Measurements from ENCODE around the gene TXNL4B. TPM values are rescaled to one million over a fixed set of nuclear protein-coding genes. Genes with fewer than 3 reads are reported as not detected.

Gene TXNL4B
- total and polyA plus RNA-seq, 2 donors (not counting 1 experiment from before 2014, with no cell fraction given): 9.9 to 16.1 TPM

DNA sequence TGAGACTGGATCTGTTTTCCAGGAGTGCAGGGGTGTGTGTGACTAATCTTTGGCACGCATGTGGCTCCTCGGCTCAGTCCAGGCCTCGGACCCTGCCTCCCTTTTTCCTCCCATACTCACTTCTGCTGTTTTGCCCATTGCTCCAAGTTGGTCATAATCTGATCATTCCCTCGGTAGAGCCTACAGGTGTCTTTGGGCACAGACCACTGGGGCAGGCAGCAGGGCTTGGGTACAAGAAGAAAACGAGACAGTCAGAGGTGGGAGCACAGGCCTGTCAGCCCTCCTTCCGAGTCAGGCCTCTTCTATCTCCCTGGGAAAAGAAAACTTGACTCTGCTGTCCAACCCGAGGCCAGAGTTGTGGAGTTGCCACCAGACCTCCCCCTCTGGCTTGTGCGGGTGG, 30.0 kb upstream of the TXNL4B start:
- ChIA-PET POLR2A (no interaction called here), CTCF (interaction anchor here (0.9 to 4.7 kb wide), 3 partner anchors 8 to 343 kb away, joined by 3 to 47 read pairs (median 3); no protein-coding TSS in a partner anchor)
- peaks cover 0 to 6% of the 10 kb centered on the region in 2 donors for H3K4me1 ChIP-seq (ENCODE audit: control insufficient read depth in 2 of 2, insufficient read depth in 2 of 2, low read length in 2 of 2)
- H3K4me3 Mint-ChIP-seq: no peak overlapping the region
- no peak overlapping the region for H3K27ac Mint-ChIP-seq
- H3K27ac ChIP-seq (ENCODE audit: low read length in 2 of 2): no peak overlapping the region
- H3K4me2 ChIP-seq (replicated peaks; ENCODE audit: low read depth, low read length, poor library complexity, severe bottlenecking): no peak overlapping the region
- no peaks in the 10 kb centered on the region for H3K27me3 ChIP-seq (replicated peaks in 1 of 4; ENCODE audit: control extremely low read depth in 1 of 4, control insufficient read depth in 3 of 4, insufficient read depth in 4 of 4, low read length in 3 of 4)
- H3K79me2 ChIP-seq (ENCODE audit: control insufficient read depth, insufficient read depth, low read length): no peaks in the 10 kb centered on the region
- no peaks in the 10 kb centered on the region for H4K20me1 ChIP-seq (ENCODE audit: control insufficient read depth, insufficient read depth, low read length, poor library complexity, severe bottlenecking)
- no peak overlapping the region for H3K9ac ChIP-seq (ENCODE audit: low read length)
- intact Hi-C loops (cut with micrococcal nuclease): no loop called here
- TF ChIP-seq, protein P1, sequence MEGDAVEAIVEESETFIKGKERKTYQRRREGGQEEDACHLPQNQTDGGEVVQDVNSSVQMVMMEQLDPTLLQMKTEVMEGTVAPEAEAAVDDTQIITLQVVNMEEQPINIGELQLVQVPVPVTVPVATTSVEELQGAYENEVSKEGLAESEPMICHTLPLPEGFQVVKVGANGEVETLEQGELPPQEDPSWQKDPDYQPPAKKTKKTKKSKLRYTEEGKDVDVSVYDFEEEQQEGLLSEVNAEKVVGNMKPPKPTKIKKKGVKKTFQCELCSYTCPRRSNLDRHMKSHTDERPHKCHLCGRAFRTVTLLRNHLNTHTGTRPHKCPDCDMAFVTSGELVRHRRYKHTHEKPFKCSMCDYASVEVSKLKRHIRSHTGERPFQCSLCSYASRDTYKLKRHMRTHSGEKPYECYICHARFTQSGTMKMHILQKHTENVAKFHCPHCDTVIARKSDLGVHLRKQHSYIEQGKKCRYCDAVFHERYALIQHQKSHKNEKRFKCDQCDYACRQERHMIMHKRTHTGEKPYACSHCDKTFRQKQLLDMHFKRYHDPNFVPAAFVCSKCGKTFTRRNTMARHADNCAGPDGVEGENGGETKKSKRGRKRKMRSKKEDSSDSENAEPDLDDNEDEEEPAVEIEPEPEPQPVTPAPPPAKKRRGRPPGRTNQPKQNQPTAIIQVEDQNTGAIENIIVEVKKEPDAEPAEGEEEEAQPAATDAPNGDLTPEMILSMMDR (IDR thresholded peaks at IDR 0.05): no peak
- no peak for TF ChIP-seq EZH2 (IDR thresholded peaks at IDR 0.05; ENCODE audit: borderline replicate concordance, insufficient read depth, low read depth, low read length, poor library complexity, severe bottlenecking)
- no peaks in the 10 kb centered on the region for H3K4me1 Mint-ChIP-seq
- ATAC-seq (ENCODE audit: low read depth) (no peak), DNase-seq (no peak)
- no peaks in the 10 kb centered on the region for H3K36me3 ChIP-seq (replicated peaks in 1 of 2; ENCODE audit: control extremely low read depth in 1 of 2, control insufficient read depth in 1 of 2, extremely low read depth in 1 of 2, insufficient read depth in 2 of 2, low read length in 1 of 2)
- H3K27me3 Mint-ChIP-seq: no peaks in the 10 kb centered on the region
- H3K9me3 Mint-ChIP-seq (ENCODE audit: insufficient read depth): no peaks in the 10 kb centered on the region
- H2AFZ ChIP-seq (ENCODE audit: insufficient read depth, low read depth, low read length, poor library complexity, severe bottlenecking): no peak overlapping the region
- 90% methylated on average over 6 of the region's 8 CpGs for WGBS (ENCODE audit: insufficient coverage)
- H3K4me3 ChIP-seq (ENCODE audit: control extremely low read depth in 1 of 5, extremely low read depth in 1 of 5, insufficient read depth in 1 of 5, low read depth in 2 of 5, low read length in 4 of 5): no peak overlapping the region
- no peaks in the 10 kb centered on the region for H3K9me3 ChIP-seq (ENCODE audit: control extremely low read depth in 1 of 3, control insufficient read depth in 2 of 3, insufficient read depth in 1 of 3, low read length in 2 of 3)

DNA sequence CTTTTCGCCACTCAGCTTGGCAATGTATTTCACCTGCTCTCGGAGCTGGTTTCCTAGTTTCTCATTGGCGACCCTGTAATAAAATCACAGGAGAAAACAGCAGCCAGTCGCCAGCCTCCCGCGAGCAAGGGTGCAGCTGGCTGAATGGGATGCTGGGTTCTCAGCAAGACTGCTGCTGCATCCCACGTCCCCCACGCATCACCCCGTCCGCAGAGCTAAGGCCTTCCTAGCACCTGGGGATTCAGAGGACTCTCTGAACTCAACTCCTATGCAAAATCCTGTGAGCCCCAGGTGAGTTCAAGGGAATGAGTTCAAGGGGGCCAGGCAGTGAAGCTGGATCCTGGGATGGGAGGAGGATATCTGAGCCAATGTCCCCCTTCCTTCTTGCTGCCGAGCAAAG, 29.5 kb upstream of the TXNL4B start:
- intact Hi-C loops (cut with micrococcal nuclease): no loop called here
- no peaks in the 10 kb centered on the region for H3K9me3 Mint-ChIP-seq (ENCODE audit: insufficient read depth)
- no peaks in the 10 kb centered on the region for H3K27me3 Mint-ChIP-seq
- TF ChIP-seq, protein P1 (IDR thresholded peaks at IDR 0.05): no peak
- Histone ChIP-seq H3K4me2 (replicated peaks; ENCODE audit: low read depth, low read length, poor library complexity, severe bottlenecking) (no peak overlapping the region), H3K9ac (ENCODE audit: low read length) (no peak overlapping the region), H3K27me3 (replicated peaks in 1 of 4; ENCODE audit: control extremely low read depth in 1 of 4, control insufficient read depth in 3 of 4, insufficient read depth in 4 of 4, low read length in 3 of 4) (no peaks in the 10 kb centered on the region), H3K36me3 (replicated peaks in 1 of 2; ENCODE audit: control extremely low read depth in 1 of 2, control insufficient read depth in 1 of 2, extremely low read depth in 1 of 2, insufficient read depth in 2 of 2, low read length in 1 of 2) (no peaks in the 10 kb centered on the region), H3K9me3 (ENCODE audit: control extremely low read depth in 1 of 3, control insufficient read depth in 2 of 3, insufficient read depth in 1 of 3, low read length in 2 of 3) (no peaks in the 10 kb centered on the region), H3K4me1 (ENCODE audit: control insufficient read depth in 2 of 2, insufficient read depth in 2 of 2, low read length in 2 of 2) (peaks cover 0 to 6% of the 10 kb centered on the region in 2 donors), H3K79me2 (ENCODE audit: control insufficient read depth, insufficient read depth, low read length) (no peaks in the 10 kb centered on the region), H3K27ac (ENCODE audit: low read length in 2 of 2) (no peak overlapping the region), H2AFZ (ENCODE audit: insufficient read depth, low read depth, low read length, poor library complexity, severe bottlenecking) (no peak overlapping the region), H4K20me1 (ENCODE audit: control insufficient read depth, insufficient read depth, low read length, poor library complexity, severe bottlenecking) (no peaks in the 10 kb centered on the region), H3K4me3 (ENCODE audit: control extremely low read depth in 1 of 5, extremely low read depth in 1 of 5, insufficient read depth in 1 of 5, low read depth in 2 of 5, low read length in 4 of 5) (no peak overlapping the region)
- 98% methylated on average over 9 of the region's 11 CpGs for WGBS (ENCODE audit: insufficient coverage)
- ChIA-PET CTCF (interaction anchor here (0.9 to 4.7 kb wide), 2 partner anchors 9 to 344 kb away, joined by 3 to 47 read pairs; no protein-coding TSS in a partner anchor), POLR2A (no interaction called here)
- no peak overlapping the region for H3K4me3 Mint-ChIP-seq
- no peaks in the 10 kb centered on the region for H3K4me1 Mint-ChIP-seq
- H3K27ac Mint-ChIP-seq: no peak overlapping the region
- ATAC-seq (ENCODE audit: low read depth) (no peak), DNase-seq (no peak)
